ENCODE data around the gene TEN1. TPM values are rescaled to one million over a fixed set of nuclear protein-coding genes. Genes with fewer than 3 reads are reported as not detected.

The TEN1 gene
- total and polyA plus RNA-seq, 2 of the 13 experiments (the other 11 are each of a cell fraction or from before 2014, with no cell fraction given) = 18.0 to 21.3 TPM

- no peak for ATAC-seq
Observed at GRCh38 chr17:75943491-75943890, 35.5 kb upstream of the TEN1 start.

GRCh38 chr17:75945211-75945610 is 33.8 kb upstream of the TEN1 start:
- intact Hi-C loops (cut with micrococcal nuclease; ENCODE audit: unreplicated experiment) = no loop called here
- DNase-seq (ENCODE audit: low spot score) (no peak), ATAC-seq (no peak), FAIRE-seq (no peak)
- Histone ChIP-seq H3K9ac (ENCODE audit: insufficient read depth, low read depth, low read length) (no peak overlapping the region), H3K79me2 (ENCODE audit: insufficient read depth, low read length) (no peaks in the 10 kb centered on the region), H3K4me2 (ENCODE audit: low read depth, low read length) (no peak overlapping the region), H3K27ac (ENCODE audit: extremely low read length, insufficient read depth, low read length) (no peak overlapping the region), H4K20me1 (ENCODE audit: insufficient read depth, low read length) (no peaks in the 10 kb centered on the region), H3K9me3 (ENCODE audit: low read length) (no peaks in the 10 kb centered on the region), H3K4me1 (ENCODE audit: insufficient read depth, low read length) (peaks cover 15% of the 10 kb centered on the region), H3K36me3 (replicated peaks in 1 of 2; ENCODE audit: control insufficient read depth in 1 of 2, insufficient read depth in 2 of 2, low read length in 2 of 2) (peaks cover 31 to 48% of the 10 kb centered on the region in 2 experiments), H3K27me3 (ENCODE audit: control insufficient read depth in 1 of 2, insufficient read depth in 2 of 2, low read length in 2 of 2) (no peaks in the 10 kb centered on the region; a peak in 1 of 5 replicates), H3K4me3 (replicated peaks in 1 of 3; ENCODE audit: insufficient read depth in 1 of 3, low read depth in 2 of 3, low read length in 3 of 3) (no peak overlapping the region), H2AFZ (ENCODE audit: low read length) (no peak overlapping the region)
- ChIA-PET CTCF (ENCODE audit: low intra/inter-chr PET ratio, low total read pairs) (no interaction called here), POLR2A (interaction anchor here (2.1 kb wide), 1 partner anchor 40 kb away, joined by 4 read pairs; the partner anchor contains the start of gene MRPL38)
- WGBS (ENCODE audit: low lambda C conversion rate) = 89% methylated on average over 2 of the region's 2 CpGs
- no TSS peak for BruUV-seq (replicated peaks)
- TF ChIP-seq PAF1 (CRISPR knock-in tag; IDR thresholded peaks at IDR 0.05) = peak; percentile 41; the same call in 1 of the 2 replicates
- TF ChIP-seq, protein P1, sequence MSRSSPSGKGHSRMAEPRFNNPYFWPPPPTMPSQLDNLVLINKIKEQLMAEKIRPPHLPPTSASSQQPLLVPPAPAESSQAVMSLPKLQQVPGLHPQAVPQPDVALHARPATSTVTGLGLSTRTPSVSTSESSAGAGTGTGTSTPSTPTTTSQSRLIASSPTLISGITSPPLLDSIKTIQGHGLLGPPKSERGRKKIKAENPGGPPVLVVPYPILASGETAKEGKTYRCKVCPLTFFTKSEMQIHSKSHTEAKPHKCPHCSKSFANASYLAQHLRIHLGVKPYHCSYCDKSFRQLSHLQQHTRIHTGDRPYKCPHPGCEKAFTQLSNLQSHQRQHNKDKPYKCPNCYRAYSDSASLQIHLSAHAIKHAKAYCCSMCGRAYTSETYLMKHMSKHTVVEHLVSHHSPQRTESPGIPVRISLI (CRISPR knock-in tag; IDR thresholded peaks at IDR 0.05; ENCODE audit: borderline replicate concordance) = no peak
- no peak for TF ChIP-seq ZNF20 (CRISPR knock-in tag; IDR thresholded peaks at IDR 0.05)
- no peak for TF ChIP-seq KLF9 (CRISPR knock-in tag; IDR thresholded peaks at IDR 0.05; ENCODE audit: low read depth)
- TF ChIP-seq CHCHD3 (CRISPR knock-in tag; IDR thresholded peaks at IDR 0.05) = no peak
- TF ChIP-seq NR2C2 (CRISPR knock-in tag; IDR thresholded peaks at IDR 0.05; ENCODE audit: borderline replicate concordance) = no peak
- no peak for TF ChIP-seq ZNF34 (CRISPR knock-in tag; IDR thresholded peaks at IDR 0.05; ENCODE audit: borderline replicate concordance)
- TF ChIP-seq CHD2 (IDR thresholded peaks at IDR 0.05; ENCODE audit: low read depth, low read length) = no peak
- 0 out of 2 replicates have a peak, but pooled peaks have one; percentile 20 for TF ChIP-seq ZNF652 (CRISPR knock-in tag; IDR thresholded peaks at IDR 0.05; ENCODE audit: borderline replicate concordance, low read depth)
- in situ Hi-C loops (cut with HindIII; ENCODE audit: extremely low pct_ligation_motif_present, low pct_unique_long_range_greater_than_20kb) = no loop called here

More at GRCh38 chr17:75943491-75943890, 35.5 kb upstream of the TEN1 start:
- H2AFZ ChIP-seq (ENCODE audit: low read length) = no peak overlapping the region
- 95% methylated on average over 1 of the region's 1 CpG for WGBS (ENCODE audit: low lambda C conversion rate)
- DNase-seq (ENCODE audit: low spot score) = no peak
- TSS peak; percentile 17 for BruUV-seq (replicated peaks)
- no peak overlapping the region for H3K9ac ChIP-seq (ENCODE audit: insufficient read depth, low read depth, low read length)
- TF ChIP-seq SIN3B (IDR thresholded peaks at IDR 0.05; ENCODE audit: low read length) (no peak), NBN (conservative IDR thresholded peaks at IDR 0.05) (no peak), ONECUT2 (CRISPR knock-in tag; IDR thresholded peaks at IDR 0.05) (no peak), NFYB (CRISPR knock-in tag; IDR thresholded peaks at IDR 0.05) (no peak)
- H3K27ac ChIP-seq (ENCODE audit: extremely low read length, insufficient read depth, low read length) = no peak overlapping the region
- ChIA-PET POLR2A (interaction anchor here (0.7 to 2.1 kb wide), 2 partner anchors 38 to 47 kb away, joined by 3 to 4 read pairs; partner anchors contain the start of genes MRPL38 and TRIM65), CTCF (ENCODE audit: low intra/inter-chr PET ratio, low total read pairs) (no interaction called here)
- no peaks in the 10 kb centered on the region for H3K9me3 ChIP-seq (ENCODE audit: low read length)
- no peaks in the 10 kb centered on the region for H4K20me1 ChIP-seq (ENCODE audit: insufficient read depth, low read length)
- H3K4me1 ChIP-seq (ENCODE audit: insufficient read depth, low read length) = peaks cover 21% of the 10 kb centered on the region
- intact Hi-C loops (cut with micrococcal nuclease; ENCODE audit: unreplicated experiment) = loop anchor here (5.0 kb wide), 1 partner anchor 54 kb away; no protein-coding TSS in a partner anchor
- H3K27me3 ChIP-seq (ENCODE audit: control insufficient read depth in 1 of 2, insufficient read depth in 2 of 2, low read length in 2 of 2) = no peaks in the 10 kb centered on the region; a peak in 1 of 5 replicates
- H3K4me2 ChIP-seq (ENCODE audit: low read depth, low read length) = no peak overlapping the region
- in situ Hi-C loops (cut with HindIII; ENCODE audit: extremely low pct_ligation_motif_present, low pct_unique_long_range_greater_than_20kb) = no loop called here
- H3K36me3 ChIP-seq (replicated peaks in 1 of 2; ENCODE audit: control insufficient read depth in 1 of 2, insufficient read depth in 2 of 2, low read length in 2 of 2) = peaks cover 17 to 31% of the 10 kb centered on the region in 2 experiments
- no peak overlapping the region for H3K4me3 ChIP-seq (replicated peaks in 1 of 3; ENCODE audit: insufficient read depth in 1 of 3, low read depth in 2 of 3, low read length in 3 of 3)
- FAIRE-seq = no peak
- no peaks in the 10 kb centered on the region for H3K79me2 ChIP-seq (ENCODE audit: insufficient read depth, low read length)

Measured in HepG2 (cell line).